T-helper 1 cell treated with Interleukin-12 subunit alpha and Interleukin-12 subunit beta and Interleukin-4 antibody, amounts not matched to agents 30 μg/mL and 1 μg/mL, for 36 hours (primary cell): ENCODE data around the gene TRMT5.

Experiments used
- H3K27ac Mint-ChIP-seq: one replicate; pipeline ENCODE4 v1.8.0; 2021; ENCODE audit warnings: mild to moderate bottlenecking, mixed read lengths
- H3K27me3 Mint-ChIP-seq: one replicate; pipeline ENCODE4 v1.8.0; 2021; ENCODE audit warnings: low read depth, mixed read lengths
- H3K36me3 Mint-ChIP-seq: one replicate; pipeline ENCODE4 v1.8.0; 2021; ENCODE audit warnings: low read depth, mixed read lengths
- H3K4me1 Mint-ChIP-seq: one replicate; pipeline ENCODE4 v1.8.0; 2021; ENCODE audit warnings: low read depth, mixed read lengths
- H3K4me3 Mint-ChIP-seq: one replicate; pipeline ENCODE4 v1.8.0; 2021; ENCODE audit warnings: mild to moderate bottlenecking, moderate library complexity, mixed read lengths
- H3K9me3 Mint-ChIP-seq: one replicate; pipeline ENCODE4 v1.8.0; 2021; ENCODE audit warnings: mixed read lengths

The TRMT5 gene, protein sequence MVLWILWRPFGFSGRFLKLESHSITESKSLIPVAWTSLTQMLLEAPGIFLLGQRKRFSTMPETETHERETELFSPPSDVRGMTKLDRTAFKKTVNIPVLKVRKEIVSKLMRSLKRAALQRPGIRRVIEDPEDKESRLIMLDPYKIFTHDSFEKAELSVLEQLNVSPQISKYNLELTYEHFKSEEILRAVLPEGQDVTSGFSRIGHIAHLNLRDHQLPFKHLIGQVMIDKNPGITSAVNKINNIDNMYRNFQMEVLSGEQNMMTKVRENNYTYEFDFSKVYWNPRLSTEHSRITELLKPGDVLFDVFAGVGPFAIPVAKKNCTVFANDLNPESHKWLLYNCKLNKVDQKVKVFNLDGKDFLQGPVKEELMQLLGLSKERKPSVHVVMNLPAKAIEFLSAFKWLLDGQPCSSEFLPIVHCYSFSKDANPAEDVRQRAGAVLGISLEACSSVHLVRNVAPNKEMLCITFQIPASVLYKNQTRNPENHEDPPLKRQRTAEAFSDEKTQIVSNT

DNA sequence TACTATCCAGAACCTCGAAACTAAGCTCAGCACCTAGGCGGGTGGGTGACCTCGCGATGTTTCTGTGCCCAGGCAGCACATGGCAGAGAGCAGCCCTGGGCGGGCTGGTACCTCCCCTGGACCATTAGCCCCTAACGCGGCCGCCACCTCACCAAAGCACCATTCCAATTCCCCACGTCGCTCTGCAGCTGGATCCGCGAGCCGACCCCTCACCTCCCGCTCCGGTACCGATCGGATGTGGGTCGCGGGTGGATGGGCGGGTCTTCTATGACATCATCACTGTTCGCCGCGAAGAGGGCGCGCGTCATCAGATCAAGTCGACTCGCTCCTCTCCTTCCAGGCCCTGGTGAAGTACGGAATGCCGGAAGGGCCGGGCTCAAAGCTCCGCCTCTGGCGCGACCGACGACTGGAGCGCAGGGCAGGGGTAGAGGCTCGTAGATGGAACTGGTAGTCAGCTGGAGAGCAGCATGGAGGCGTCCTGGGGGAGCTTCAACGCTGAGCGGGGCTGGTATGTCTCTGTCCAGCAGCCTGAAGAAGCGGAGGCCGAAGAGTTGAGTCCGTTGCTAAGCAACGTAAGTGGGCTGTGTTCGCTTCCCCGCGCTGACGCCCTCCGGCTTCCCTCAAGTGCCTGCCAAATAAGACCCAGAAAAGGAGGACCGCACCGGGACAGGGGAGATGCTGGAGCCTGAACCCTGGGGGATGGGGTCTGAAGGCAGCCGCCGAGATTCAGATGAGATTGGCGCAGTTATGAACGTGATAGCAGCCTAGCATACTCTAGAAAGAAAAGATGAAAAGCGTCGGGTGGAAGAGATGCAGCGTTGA, at the start of gene TRMT5, which contains the start of gene SLC38A6:
Gene TRMT5, minus strand, starts transcription at position 269 of the 822 bp plus-strand sequence. Its CDS starts 106 bp downstream, at position 163.
Gene SLC38A6, plus strand, starts transcription at position 435 of the 822 bp plus-strand sequence. Its CDS starts 33 bp downstream, at position 468.
- Mint-ChIP-seq H3K9me3 (no peaks in the 10 kb centered on the region), H3K27ac (no peak within 1 kb of the TSS), H3K27me3 (no peaks in the 10 kb centered on the region), H3K4me3 (no peak within 1 kb of the TSS), H3K36me3 (peaks cover 10% of the 10 kb centered on the region), H3K4me1 (peaks cover 22% of the 10 kb centered on the region)

DNA sequence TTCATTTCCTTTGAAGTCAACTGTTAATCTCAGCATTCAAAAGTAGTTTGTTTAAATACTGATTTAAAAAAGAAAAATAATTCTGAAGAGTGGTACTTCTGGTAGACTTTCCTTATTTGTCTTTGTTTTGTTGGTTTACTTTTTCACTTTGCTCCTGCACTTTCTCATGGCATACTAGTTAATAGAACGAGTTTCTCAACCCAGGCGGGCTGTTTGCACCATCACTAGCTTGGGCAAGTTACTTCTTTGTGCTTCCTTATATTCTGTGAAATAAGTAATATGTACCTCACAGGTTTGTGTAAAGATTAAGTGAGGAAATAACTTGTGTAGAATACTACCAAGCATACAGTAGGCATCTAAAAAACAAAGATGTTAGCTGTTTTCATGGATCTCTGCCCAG, 45.6 kb upstream of the TRMT5 start:
- H3K36me3 Mint-ChIP-seq, result no peaks in the 10 kb centered on the region
- no peaks in the 10 kb centered on the region for H3K4me1 Mint-ChIP-seq
- no peak overlapping the region for H3K27ac Mint-ChIP-seq
- H3K27me3 Mint-ChIP-seq, result no peaks in the 10 kb centered on the region
- H3K4me3 Mint-ChIP-seq, result no peak overlapping the region
- no peaks in the 10 kb centered on the region for H3K9me3 Mint-ChIP-seq

DNA sequence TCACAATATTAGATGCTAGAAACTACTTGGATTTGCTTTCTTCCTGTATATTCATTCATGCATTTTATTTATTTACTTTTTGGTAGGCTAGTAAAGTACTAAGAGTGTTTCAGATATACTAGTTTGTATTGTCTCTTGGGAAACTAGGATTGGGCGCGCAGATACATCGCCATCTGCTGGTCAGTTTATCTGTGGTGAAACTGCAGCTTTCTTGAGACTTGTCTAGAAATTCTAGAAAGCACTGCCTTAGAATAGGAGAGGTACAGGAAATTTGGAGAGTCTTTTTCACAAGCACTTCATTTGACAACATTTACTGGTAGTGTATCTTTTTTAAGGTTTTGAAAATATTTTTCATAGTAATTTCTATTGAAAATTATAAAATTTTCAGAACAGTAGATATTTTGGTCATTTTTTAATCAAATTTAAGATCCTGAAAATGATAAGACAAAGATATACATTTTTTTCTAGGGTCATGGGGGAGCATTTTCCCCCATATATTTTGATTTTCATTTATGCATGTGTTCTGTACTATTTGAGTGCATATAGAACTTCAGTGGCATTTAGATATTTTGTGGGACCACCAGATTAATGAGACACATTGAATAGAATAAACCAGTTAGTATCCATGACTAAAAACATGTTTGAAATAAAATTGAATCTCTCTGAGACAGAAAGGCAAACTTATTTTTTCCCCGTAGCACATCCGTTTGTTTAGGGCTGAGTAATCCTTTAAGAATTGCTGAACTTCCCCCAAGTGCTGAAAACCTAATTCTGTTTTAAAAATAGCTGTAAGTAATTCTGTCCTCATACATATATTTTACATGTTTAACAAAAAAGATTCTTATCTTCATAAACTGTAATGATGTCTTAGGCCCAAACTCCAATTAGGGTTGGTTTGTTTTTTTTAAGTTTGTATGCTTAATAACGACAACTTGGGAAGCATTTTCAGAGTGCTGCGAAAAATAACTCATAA, 44.7 kb upstream of the TRMT5 start:
- no peak overlapping the region for H3K4me3 Mint-ChIP-seq
- H3K36me3 Mint-ChIP-seq, result no peaks in the 10 kb centered on the region
- no peaks in the 10 kb centered on the region for H3K9me3 Mint-ChIP-seq
- H3K27ac Mint-ChIP-seq, result no peak overlapping the region
- H3K4me1 Mint-ChIP-seq, result no peaks in the 10 kb centered on the region
- no peaks in the 10 kb centered on the region for H3K27me3 Mint-ChIP-seq

DNA sequence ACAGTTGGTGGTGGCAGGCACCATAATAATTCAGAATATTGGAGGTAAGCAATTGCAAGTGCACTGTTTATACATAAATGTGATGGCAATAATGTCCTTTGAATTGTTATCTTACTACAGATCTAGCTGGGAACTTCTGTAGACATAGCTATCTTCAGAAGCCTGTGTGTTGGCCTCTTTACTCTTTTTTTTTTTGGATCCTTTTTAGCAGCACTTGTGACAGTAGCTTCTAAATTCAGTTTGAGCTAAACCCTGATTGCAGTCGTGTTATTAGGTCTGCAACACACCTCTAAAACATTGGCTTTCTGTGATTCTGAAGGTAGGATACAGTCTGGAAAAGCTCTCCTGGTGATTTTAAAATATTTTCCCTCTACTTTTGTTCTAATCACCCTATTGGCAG, 38.7 kb upstream of the TRMT5 start:
- Mint-ChIP-seq H3K4me3 (no peak overlapping the region), H3K9me3 (no peaks in the 10 kb centered on the region), H3K36me3 (no peaks in the 10 kb centered on the region), H3K4me1 (no peaks in the 10 kb centered on the region), H3K27ac (no peak overlapping the region), H3K27me3 (no peaks in the 10 kb centered on the region)

DNA sequence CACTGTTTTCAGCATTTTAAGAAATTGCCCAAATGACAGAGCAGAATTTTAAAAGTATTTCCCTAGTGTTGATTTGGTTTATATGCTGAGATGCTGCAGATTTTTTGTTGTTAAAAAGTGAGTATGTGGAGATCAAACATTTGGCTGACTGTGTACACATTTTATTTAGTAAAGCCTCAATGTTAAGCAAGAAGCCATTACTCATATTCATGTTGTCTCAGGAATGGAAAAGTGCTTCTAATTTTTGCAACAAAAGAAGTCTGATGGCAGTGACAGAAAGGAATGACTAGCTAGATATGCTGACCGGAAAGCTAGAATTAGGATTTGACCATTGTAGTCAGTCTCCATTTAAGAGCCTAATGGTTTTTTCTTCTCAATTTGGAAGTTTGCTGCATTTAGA, 22.7 kb upstream of the TRMT5 start:
- Mint-ChIP-seq H3K27ac (no peak overlapping the region), H3K36me3 (peaks cover 2% of the 10 kb centered on the region), H3K4me1 (no peaks in the 10 kb centered on the region), H3K27me3 (no peaks in the 10 kb centered on the region), H3K4me3 (no peak overlapping the region), H3K9me3 (no peaks in the 10 kb centered on the region)

DNA sequence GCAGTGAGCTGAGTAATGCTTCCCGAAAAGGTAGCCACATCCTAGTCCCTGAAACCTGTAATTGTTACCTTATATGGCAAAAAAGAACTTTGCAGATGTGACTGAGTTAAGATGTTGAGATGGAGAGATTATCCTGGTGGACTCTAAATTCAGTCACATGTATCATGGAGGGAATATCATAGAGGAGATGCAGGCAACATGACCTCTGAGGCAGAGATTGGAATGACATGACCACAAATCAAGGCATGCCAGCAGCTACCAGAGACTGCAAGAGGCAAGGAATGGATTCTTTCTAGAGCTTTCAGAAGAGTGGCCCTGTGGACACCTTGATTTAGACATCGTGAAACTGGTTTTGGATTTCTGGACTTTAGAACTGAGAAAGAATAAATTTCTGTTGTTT, 18.7 kb upstream of the TRMT5 start:
- H3K36me3 Mint-ChIP-seq, result peaks cover 4% of the 10 kb centered on the region
- no peaks in the 10 kb centered on the region for H3K27me3 Mint-ChIP-seq
- H3K27ac Mint-ChIP-seq, result no peak overlapping the region
- no peaks in the 10 kb centered on the region for H3K9me3 Mint-ChIP-seq
- H3K4me1 Mint-ChIP-seq, result no peaks in the 10 kb centered on the region
- no peak overlapping the region for H3K4me3 Mint-ChIP-seq

DNA sequence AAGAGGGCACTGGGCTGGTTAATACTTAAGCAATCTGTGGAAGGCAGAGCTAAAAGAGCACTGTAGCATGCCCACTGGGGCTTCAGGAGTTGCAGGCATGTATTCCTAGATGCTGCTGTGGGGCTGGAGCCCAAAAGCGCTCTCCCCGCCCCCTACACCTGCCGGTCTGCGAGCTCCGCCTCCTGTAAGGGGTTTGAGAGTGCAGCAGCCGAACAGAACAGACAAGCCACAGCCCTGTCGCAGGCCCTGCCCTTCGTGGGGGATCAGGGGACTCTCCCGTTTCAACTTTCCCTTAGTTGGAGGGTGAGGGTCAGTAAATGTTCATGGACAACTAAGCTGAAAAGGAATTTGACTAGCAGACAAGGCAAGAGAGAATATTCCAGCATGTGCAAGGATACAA, 17.7 kb upstream of the TRMT5 start:
- Mint-ChIP-seq H3K27ac (no peak overlapping the region), H3K9me3 (no peaks in the 10 kb centered on the region), H3K36me3 (peaks cover 2% of the 10 kb centered on the region), H3K4me3 (no peak overlapping the region), H3K4me1 (no peaks in the 10 kb centered on the region), H3K27me3 (no peaks in the 10 kb centered on the region)

DNA sequence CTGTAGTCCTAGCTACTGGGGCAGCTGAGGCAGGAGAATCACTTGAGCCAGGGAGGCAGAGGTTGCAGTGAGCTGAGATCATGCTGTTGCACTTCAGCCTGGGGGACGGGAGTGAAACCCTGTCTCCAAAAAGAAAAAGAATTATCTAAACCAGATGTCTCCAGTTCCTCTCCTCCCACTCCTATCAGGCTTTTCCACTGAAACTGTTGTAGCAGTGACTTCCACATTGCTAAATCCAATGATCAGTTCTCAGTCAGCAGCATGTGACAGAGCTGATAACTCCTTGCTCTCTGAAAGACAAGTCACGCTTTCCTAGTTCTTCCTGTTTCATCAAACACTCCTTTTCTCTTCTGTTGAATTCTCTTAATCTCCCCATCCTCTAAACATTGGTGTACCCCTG, 8.7 kb upstream of the TRMT5 start:
- H3K4me3 Mint-ChIP-seq, result no peak overlapping the region
- no peaks in the 10 kb centered on the region for H3K27me3 Mint-ChIP-seq
- H3K9me3 Mint-ChIP-seq, result no peaks in the 10 kb centered on the region
- H3K4me1 Mint-ChIP-seq, result no peaks in the 10 kb centered on the region
- H3K36me3 Mint-ChIP-seq, result peaks cover 8% of the 10 kb centered on the region
- no peak overlapping the region for H3K27ac Mint-ChIP-seq

DNA sequence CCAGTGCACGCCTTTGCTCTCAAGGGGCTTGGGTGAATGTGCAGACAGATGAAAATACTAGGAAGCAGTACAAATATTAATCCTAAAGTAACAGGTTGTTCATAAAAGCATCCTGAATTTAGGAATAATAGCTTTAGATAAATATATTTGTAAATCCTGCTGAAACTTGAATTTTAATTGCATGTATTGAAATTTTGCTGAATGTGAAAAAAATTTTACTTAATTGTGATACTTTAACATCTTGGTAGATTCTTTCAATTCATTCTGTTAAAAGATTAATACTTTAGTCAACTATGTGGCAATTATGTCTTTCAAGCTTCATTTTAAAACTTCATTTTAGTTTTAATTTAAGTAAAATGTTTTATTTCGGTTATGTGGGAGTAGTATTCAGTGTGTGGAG, 5.6 kb upstream of the TRMT5 start:
- Mint-ChIP-seq H3K27me3 (no peaks in the 10 kb centered on the region), H3K36me3 (peaks cover 7% of the 10 kb centered on the region), H3K4me1 (no peaks in the 10 kb centered on the region), H3K9me3 (no peaks in the 10 kb centered on the region), H3K27ac (no peak overlapping the region), H3K4me3 (no peak overlapping the region)

DNA sequence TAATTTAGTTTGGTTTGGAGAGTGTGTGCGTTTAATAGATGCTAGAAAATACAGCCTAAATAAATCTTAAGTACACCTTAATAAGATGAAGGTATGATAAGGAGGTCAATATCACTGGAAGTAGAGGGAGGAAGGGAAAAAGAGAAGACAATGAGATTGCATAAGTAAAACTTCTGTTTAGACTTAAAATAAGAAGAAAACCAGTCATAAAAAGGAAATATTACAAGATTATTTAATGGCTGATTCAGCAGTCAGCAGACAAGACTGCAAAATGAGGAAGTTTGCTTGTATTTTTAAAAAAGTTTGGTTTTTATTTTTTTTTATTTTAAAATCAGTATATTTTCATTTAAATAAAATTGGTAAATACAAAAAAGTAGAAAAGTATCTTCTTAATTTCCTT, 3.3 kb upstream of the TRMT5 start:
- no peak overlapping the region for H3K4me3 Mint-ChIP-seq
- H3K4me1 Mint-ChIP-seq, result peaks cover 13% of the 10 kb centered on the region
- H3K27ac Mint-ChIP-seq, result no peak overlapping the region
- H3K9me3 Mint-ChIP-seq, result no peaks in the 10 kb centered on the region
- H3K36me3 Mint-ChIP-seq, result peaks cover 9% of the 10 kb centered on the region
- no peaks in the 10 kb centered on the region for H3K27me3 Mint-ChIP-seq

DNA sequence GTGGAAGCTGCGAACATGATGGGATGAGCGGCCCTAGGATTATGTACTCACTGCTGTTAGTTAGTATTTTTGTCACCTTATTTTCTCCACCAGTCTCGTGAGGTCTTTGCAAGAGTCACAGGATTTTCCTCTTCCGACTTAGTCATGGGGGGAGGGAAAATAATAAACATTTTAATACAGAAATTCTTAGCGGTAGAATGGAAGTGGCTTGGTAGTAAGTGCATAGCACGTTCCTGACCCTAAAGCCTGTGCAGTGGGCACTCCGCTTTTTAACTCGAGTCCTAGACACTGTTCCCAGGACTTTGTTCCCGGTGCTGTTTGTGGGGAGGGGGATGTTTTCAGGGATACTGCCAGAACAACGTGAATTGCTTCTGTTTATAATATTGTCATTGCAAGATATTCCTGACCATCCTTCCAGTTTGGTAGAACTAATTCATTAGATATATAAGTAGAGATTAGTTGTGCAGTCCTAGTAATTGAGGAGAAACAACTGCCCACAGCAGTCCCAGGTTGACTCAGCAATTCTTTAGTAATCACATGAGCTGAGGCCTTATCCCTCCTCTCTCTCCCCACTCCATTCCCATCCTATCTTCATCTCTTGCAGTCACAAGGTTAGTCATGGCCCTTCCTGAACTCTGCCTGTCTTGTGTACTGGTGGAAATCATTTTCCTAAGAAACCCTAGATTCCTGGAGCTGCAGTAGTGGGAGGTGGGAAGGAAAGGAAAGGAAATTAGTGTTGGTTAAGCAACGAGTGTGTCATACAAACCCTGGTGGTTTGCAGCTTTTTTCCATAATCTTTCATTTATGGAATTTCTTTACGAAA, 965 bp upstream of the TRMT5 start:
- H3K27me3 Mint-ChIP-seq, result no peaks in the 10 kb centered on the region
- H3K9me3 Mint-ChIP-seq, result no peaks in the 10 kb centered on the region
- no peak overlapping the region for H3K4me3 Mint-ChIP-seq
- H3K36me3 Mint-ChIP-seq, result peaks cover 10% of the 10 kb centered on the region
- H3K27ac Mint-ChIP-seq, result no peak overlapping the region
- H3K4me1 Mint-ChIP-seq, result peaks cover 22% of the 10 kb centered on the region

DNA sequence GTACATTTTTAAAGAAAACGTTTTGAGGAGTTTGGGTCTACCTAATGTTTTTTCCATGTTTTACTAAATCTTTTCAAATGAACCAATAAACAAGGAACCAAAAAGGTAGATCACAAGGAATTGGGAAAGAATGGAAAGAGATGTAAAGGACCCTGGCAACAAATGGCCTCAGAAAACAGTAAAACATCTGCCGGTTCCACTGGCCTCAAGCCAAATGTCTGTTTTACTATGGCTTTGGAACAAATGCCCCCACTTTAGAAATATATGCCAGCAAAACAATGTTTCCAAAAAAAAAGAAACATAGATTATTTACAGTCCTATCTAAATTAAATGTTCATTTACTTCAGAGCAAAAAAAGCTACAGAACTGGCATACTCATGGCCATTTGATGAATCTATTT, 3.0 kb downstream of the TRMT5 start:
- peaks cover 22% of the 10 kb centered on the region for H3K4me1 Mint-ChIP-seq
- H3K4me3 Mint-ChIP-seq, result no peak overlapping the region
- peaks cover 9% of the 10 kb centered on the region for H3K36me3 Mint-ChIP-seq
- no peak overlapping the region for H3K27ac Mint-ChIP-seq
- H3K9me3 Mint-ChIP-seq, result no peaks in the 10 kb centered on the region
- H3K27me3 Mint-ChIP-seq, result no peaks in the 10 kb centered on the region

DNA sequence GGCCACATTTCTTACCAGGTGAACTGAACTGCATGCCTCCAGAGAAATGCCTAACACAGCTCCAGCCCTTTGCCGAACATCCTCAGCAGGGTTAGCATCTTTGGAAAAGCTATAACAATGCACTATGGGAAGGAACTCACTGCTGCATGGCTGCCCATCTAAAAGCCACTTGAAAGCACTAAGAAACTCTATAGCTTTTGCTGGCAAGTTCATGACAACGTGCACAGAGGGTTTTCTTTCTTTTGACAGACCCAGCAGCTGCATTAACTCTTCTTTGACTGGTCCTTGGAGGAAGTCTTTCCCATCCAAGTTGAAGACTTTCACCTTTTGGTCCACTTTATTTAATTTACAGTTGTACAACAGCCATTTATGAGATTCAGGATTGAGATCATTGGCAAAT, 5.3 kb downstream of the TRMT5 start:
- Mint-ChIP-seq H3K36me3 (peaks cover 9% of the 10 kb centered on the region), H3K4me3 (no peak overlapping the region), H3K9me3 (no peaks in the 10 kb centered on the region), H3K27me3 (no peaks in the 10 kb centered on the region), H3K27ac (no peak overlapping the region), H3K4me1 (peaks cover 22% of the 10 kb centered on the region)
